CD14-positive monocyte (primary cell): ENCODE measurements around the gene BIK. TPM values are rescaled to one million over a fixed set of nuclear protein-coding genes. Genes with fewer than 3 reads are reported as not detected.

Experiments
- DNase-seq, 3 donors: peaks; one replicate each; pipeline ENCODE4 v3.0.0-alpha.2; 2011 to 2022
- H2AFZ ChIP-seq: 2 replicates; pipeline ENCODE4 v1.6.0; 2012; ENCODE audit warnings: mild to moderate bottlenecking, low read depth, low read length, inconsistent platforms; ENCODE audit not compliant: insufficient read depth, poor library complexity, severe bottlenecking
- H3K27ac ChIP-seq, 2 donors: 1 replicate in 1 of 2; 2 replicates in 1 of 2; pipeline ENCODE4 v1.5.1; 2012 to 2013; ENCODE audit warnings: low read length in 2 of 2, control low read depth in 1 of 2, inconsistent platforms in 1 of 2, low read depth in 1 of 2, mild to moderate bottlenecking in 1 of 2
- H3K27me3 ChIP-seq, 2 donors: one replicate each; pipeline versions ENCODE4 v1.6.0 to v1.6.1; 2011 to 2013; ENCODE audit warnings: low read length in 2 of 2; ENCODE audit not compliant: control insufficient read depth in 2 of 2, insufficient read depth in 2 of 2
- H3K36me3 ChIP-seq, 2 donors: replicated peaks in 1 of 2; 1 replicate in 1 of 2; 2 replicates in 1 of 2; pipeline versions ENCODE4 v1.5.1 to v1.6.1; 2012 to 2013; ENCODE audit warnings: low read length in 2 of 2, control low read depth in 1 of 2, inconsistent platforms in 1 of 2, mild to moderate bottlenecking in 1 of 2; ENCODE audit not compliant: insufficient read depth in 2 of 2, control insufficient read depth in 1 of 2
- H3K4me1 ChIP-seq, 2 donors: 1 replicate in 1 of 2; 2 replicates in 1 of 2; pipeline versions ENCODE4 v1.5.1 to v1.6.1; 2012 to 2013; ENCODE audit warnings: low read length in 2 of 2, control low read depth in 1 of 2, inconsistent platforms in 1 of 2, mild to moderate bottlenecking in 1 of 2, moderate library complexity in 1 of 2; ENCODE audit not compliant: insufficient read depth in 2 of 2, control insufficient read depth in 1 of 2
- H3K4me2 ChIP-seq: replicated peaks from 2 replicates; pipeline ENCODE3; 2012; ENCODE audit warnings: low read length, moderate library complexity, mild to moderate bottlenecking; ENCODE audit not compliant: poor library complexity, severe bottlenecking; ENCODE audit errors: extremely low read depth
- H3K4me3 ChIP-seq, 3 experiments: fragments of 200-600 bp in 1 of 3; sonication (generic) in 1 of 3; replicated peaks in 1 of 3; 1 replicate in 2 of 3; 2 replicates in 1 of 3; pipeline ENCODE4 v1.5.1; 2011 to 2013; ENCODE audit warnings: low read length in 3 of 3, mild to moderate bottlenecking in 3 of 3, control low read depth in 2 of 3, low read depth in 2 of 3, inconsistent platforms in 1 of 3, moderate library complexity in 1 of 3
- H3K79me2 ChIP-seq: 2 replicates; pipeline ENCODE4 v1.6.0; 2012; ENCODE audit warnings: mild to moderate bottlenecking, control low read depth, inconsistent platforms, low read length, moderate library complexity; ENCODE audit not compliant: insufficient read depth
- H3K9ac ChIP-seq: 2 replicates; pipeline ENCODE4 v1.6.0; 2017; ENCODE audit warnings: low read length, mild to moderate bottlenecking; ENCODE audit not compliant: insufficient read depth, poor library complexity, severe bottlenecking
- H3K9me3 ChIP-seq, 2 donors: replicated peaks in 1 of 2; 1 replicate in 1 of 2; 2 replicates in 1 of 2; pipeline versions ENCODE4 v1.5.1 to v1.6.1; 2012 to 2013; ENCODE audit warnings: low read length in 2 of 2, control low read depth in 1 of 2; ENCODE audit not compliant: control insufficient read depth in 1 of 2, insufficient read depth in 1 of 2
- H4K20me1 ChIP-seq: 2 replicates; pipeline ENCODE4 v1.6.0; 2012; ENCODE audit warnings: mild to moderate bottlenecking, low read length, control low read depth, moderate library complexity; ENCODE audit not compliant: insufficient read depth
- H3K27ac Mint-ChIP-seq, 7 donors: one replicate each; pipeline ENCODE4 v1.8.0; 2020; ENCODE audit warnings: mild to moderate bottlenecking in 7 of 7, mixed read lengths in 7 of 7, moderate library complexity in 6 of 7, inconsistent platforms in 2 of 7
- H3K27me3 Mint-ChIP-seq, 3 donors: one replicate each; pipeline ENCODE4 v1.8.0; 2021 to 2022; ENCODE audit warnings: low read depth in 3 of 3, mild to moderate bottlenecking in 3 of 3, mixed read lengths in 3 of 3, moderate library complexity in 3 of 3, inconsistent platforms in 1 of 3
- H3K36me3 Mint-ChIP-seq, 2 donors: one replicate each; pipeline ENCODE4 v1.8.0; 2020; ENCODE audit warnings: mixed read lengths in 2 of 2, inconsistent platforms in 1 of 2, mild to moderate bottlenecking in 1 of 2
- H3K4me1 Mint-ChIP-seq: one replicate; pipeline ENCODE4 v1.8.0; 2020; ENCODE audit warnings: mild to moderate bottlenecking, mixed read lengths
- H3K4me3 Mint-ChIP-seq, 2 donors: one replicate each; pipeline ENCODE4 v1.8.0; 2020; ENCODE audit warnings: mild to moderate bottlenecking in 2 of 2, mixed read lengths in 2 of 2, moderate library complexity in 1 of 2
- H3K9me3 Mint-ChIP-seq, 7 donors: one replicate each; pipeline ENCODE4 v1.8.0; 2020 to 2022; ENCODE audit warnings: mixed read lengths in 7 of 7, mild to moderate bottlenecking in 6 of 7, moderate library complexity in 6 of 7, inconsistent platforms in 2 of 7
- WGBS: methylation state at CpG from one replicate; pipeline ENCODE4 v1.1.5; 2013; ENCODE audit warnings: missing lambda C conversion rate; ENCODE audit not compliant: insufficient coverage; 5-methylcytosine and 5-hydroxymethylcytosine counted together
- intact Hi-C, 2 donors: fragments of 100-400 bp; cut with micrococcal nuclease; formaldehyde crosslinking; loops; one replicate each; pipeline versions ENCODE4 v1.15.0 to v1.15.1; 2023
- polyA plus RNA-seq, 3 donors: library from polyadenylated mRNA; depleted of rRNA in 1 of 3; unstranded in 2 of 3; stranded (reverse) in 1 of 3; fragments of 300-500 nt in 2 of 3; fragments of >200 nt in 1 of 3; fragmentation: Illumina TruSeq in 2 of 3; gene quantifications; 1 replicate in 2 of 3; 2 replicates in 1 of 3; pipeline ENCODE4 v1.2.3, GENCODE V29; 2012 to 2021
- TF ChIP-seq, protein P1 (sequence below): fragments of 200-600 bp; IDR thresholded peaks from one replicate; pipeline ENCODE4 v1.8.0; 2022; ENCODE audit warnings: antibody characterized with exemption, mild to moderate bottlenecking

BIK gene
- polyA plus RNA-seq, 3 donors = 0.96 to 3.1 (median 3.1) TPM

DNA sequence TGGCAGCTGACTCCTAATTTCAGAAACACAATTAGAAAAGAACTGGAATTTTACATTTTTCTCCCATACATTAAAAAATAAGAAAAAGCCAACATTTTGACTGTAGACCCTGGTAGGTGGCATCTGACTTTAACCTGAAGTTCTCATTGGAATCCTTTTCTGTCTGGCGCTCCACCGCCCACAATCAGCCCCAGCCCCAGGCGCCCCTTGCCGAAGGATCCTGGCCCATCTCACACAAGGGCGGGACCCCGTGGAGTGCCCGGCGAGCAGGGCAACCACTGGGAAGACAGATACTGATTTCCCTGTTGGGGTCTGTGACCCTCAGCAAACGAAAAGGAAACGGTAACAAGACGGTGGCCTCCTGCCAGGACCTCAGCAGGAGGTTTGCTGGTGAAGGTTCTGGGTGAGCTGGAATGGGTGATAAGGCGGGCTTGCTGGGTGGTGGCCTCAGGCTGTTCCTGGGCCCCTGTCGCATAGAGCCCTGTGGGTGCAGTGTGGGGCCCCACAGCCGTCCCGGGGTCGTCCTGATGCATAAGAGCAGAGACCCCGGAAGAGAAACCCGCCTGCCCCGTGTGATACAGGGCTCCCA, 56.5 kb downstream of the BIK start:
- intact Hi-C loops = no loop called here
- Histone ChIP-seq H3K9ac (no peak overlapping the region), H3K4me1 (peaks cover 21 to 23% of the 10 kb centered on the region in 2 donors), H3K4me3 (no peak overlapping the region), H3K9me3 (no peaks in the 10 kb centered on the region), H3K36me3 (peaks cover 47 to 82% of the 10 kb centered on the region in 2 donors), H3K27me3 (no peaks in the 10 kb centered on the region), H2AFZ (no peak overlapping the region), H4K20me1 (peaks cover 33% of the 10 kb centered on the region), H3K4me2 (no peak overlapping the region), H3K79me2 (no peaks in the 10 kb centered on the region), H3K27ac (no peak overlapping the region)
- Mint-ChIP-seq H3K4me3 (no peak overlapping the region), H3K9me3 (no peaks in the 10 kb centered on the region), H3K27ac (peak overlapping the region in 1 of 7 donors; percentile 54), H3K27me3 (peaks cover 0 to 2% (median 1%) of the 10 kb centered on the region in 3 donors), H3K36me3 (peaks cover 46 to 87% of the 10 kb centered on the region in 2 donors), H3K4me1 (peaks cover 22% of the 10 kb centered on the region)
- WGBS = 96% methylated on average over 17 of the region's 19 CpGs
- TF ChIP-seq, protein P1, sequence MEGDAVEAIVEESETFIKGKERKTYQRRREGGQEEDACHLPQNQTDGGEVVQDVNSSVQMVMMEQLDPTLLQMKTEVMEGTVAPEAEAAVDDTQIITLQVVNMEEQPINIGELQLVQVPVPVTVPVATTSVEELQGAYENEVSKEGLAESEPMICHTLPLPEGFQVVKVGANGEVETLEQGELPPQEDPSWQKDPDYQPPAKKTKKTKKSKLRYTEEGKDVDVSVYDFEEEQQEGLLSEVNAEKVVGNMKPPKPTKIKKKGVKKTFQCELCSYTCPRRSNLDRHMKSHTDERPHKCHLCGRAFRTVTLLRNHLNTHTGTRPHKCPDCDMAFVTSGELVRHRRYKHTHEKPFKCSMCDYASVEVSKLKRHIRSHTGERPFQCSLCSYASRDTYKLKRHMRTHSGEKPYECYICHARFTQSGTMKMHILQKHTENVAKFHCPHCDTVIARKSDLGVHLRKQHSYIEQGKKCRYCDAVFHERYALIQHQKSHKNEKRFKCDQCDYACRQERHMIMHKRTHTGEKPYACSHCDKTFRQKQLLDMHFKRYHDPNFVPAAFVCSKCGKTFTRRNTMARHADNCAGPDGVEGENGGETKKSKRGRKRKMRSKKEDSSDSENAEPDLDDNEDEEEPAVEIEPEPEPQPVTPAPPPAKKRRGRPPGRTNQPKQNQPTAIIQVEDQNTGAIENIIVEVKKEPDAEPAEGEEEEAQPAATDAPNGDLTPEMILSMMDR = no peak
- no peak for DNase-seq

DNA sequence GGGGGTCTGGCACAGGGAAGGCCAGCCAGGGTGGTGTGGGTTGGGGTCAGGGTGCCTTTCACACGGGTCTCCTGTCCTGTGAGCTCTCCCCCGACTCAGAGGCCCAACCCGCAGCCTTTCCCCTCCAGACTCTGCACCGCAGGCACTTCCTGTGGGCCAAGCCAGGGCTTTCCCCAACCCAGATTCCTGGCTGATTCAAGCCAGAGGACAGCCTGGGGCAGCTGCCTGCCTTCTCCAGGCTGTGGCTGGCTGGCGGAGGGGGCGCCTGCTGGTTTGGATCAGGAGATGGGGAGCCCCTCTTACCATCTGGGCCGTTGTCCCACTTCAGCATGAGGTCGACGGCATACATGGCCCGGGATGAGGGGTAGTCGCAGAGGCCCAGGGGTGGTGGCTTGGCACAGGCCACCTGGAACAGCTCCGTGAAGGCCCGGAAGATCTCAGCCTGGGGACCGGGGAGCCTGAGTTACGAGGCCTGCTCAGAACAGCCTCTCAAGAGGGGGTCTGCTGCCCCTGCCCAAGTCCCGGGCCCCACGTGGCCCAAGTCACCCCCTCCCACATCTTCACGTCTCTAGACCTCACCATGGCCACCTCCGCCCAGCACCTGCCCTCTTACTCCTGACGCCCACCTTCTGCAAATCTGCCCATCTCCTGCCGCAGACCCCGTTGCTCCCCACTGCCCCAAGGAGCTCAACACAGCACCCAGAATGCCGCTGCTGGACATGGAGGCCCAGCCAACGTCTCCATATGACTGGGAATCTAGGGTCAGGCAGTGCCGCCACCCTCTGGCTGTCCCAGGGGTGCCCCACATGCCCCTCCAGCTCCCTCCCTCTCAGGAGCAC, 58.1 kb downstream of the BIK start:
- WGBS = 85% methylated on average over 21 of the region's 25 CpGs
- TF ChIP-seq, protein P1 = no peak
- H3K27me3 Mint-ChIP-seq = peaks cover 0 to 2% (median 1%) of the 10 kb centered on the region in 3 donors
- Histone ChIP-seq H3K79me2 (no peaks in the 10 kb centered on the region), H3K36me3 (peaks cover 47 to 79% of the 10 kb centered on the region in 2 donors), H3K27ac (no peak overlapping the region), H3K9me3 (no peaks in the 10 kb centered on the region), H3K4me3 (no peak overlapping the region), H3K9ac (no peak overlapping the region), H2AFZ (no peak overlapping the region), H3K4me1 (peaks cover 6 to 8% of the 10 kb centered on the region in 2 donors), H3K4me2 (no peak overlapping the region), H4K20me1 (peaks cover 17% of the 10 kb centered on the region), H3K27me3 (no peaks in the 10 kb centered on the region)
- DNase-seq = no peak
- H3K4me3 Mint-ChIP-seq = no peak overlapping the region
- no peak overlapping the region for H3K27ac Mint-ChIP-seq
- intact Hi-C loops = no loop called here
- no peaks in the 10 kb centered on the region for H3K9me3 Mint-ChIP-seq
- peaks cover 12% of the 10 kb centered on the region for H3K4me1 Mint-ChIP-seq
- H3K36me3 Mint-ChIP-seq = peaks cover 56 to 90% of the 10 kb centered on the region in 2 donors
